ENCODE results near the gene PARP8. TPM values are rescaled to one million over a fixed set of nuclear protein-coding genes. Genes with fewer than 3 reads are reported as not detected.

PARP8 gene
- total and polyA plus RNA-seq, 2 of the 8 experiments (the other 6 are each of a cell fraction or from before 2014, with no cell fraction given): 16.6 to 30.6 TPM

GRCh38 chr5:50700706-50701105 lies 34.3 kb downstream of the PARP8 start:
- Histone ChIP-seq H2AK5ac (ENCODE audit: low read depth, low read length) (no peak overlapping the region), H3K27me3 (replicated peaks in 1 of 4; ENCODE audit: control insufficient read depth in 3 of 4, extremely low read depth in 1 of 4, insufficient read depth in 3 of 4, low read length in 3 of 4) (no peaks in the 10 kb centered on the region), H4K20me1 (replicated peaks in 1 of 2; ENCODE audit: control insufficient read depth in 1 of 2, insufficient read depth in 2 of 2, low read length in 2 of 2) (peaks cover 0 to 10% of the 10 kb centered on the region in 2 experiments), H3K23me2 (ENCODE audit: low read depth, low read length) (no peaks in the 10 kb centered on the region), H3K4ac (replicated peaks; ENCODE audit: insufficient read length, low read depth, low read length) (no peak overlapping the region), H3K4me1 (replicated peaks in 1 of 4; ENCODE audit: control insufficient read depth in 3 of 4, insufficient read depth in 4 of 4, low read length in 3 of 4) (peaks cover 0 to 8% (median 2%) of the 10 kb centered on the region in 4 experiments; a peak in 3 of 7 replicates), H3K56ac (replicated peaks; ENCODE audit: insufficient read length, low read depth, low read length) (no peak overlapping the region), H3K14ac (ENCODE audit: insufficient read length) (no peak overlapping the region), H3K36me3 (ENCODE audit: control insufficient read depth in 2 of 4, insufficient read depth in 4 of 4, low read length in 3 of 4) (no peaks in the 10 kb centered on the region), H3K4me3 (ENCODE audit: extremely low read depth in 1 of 4, insufficient read depth in 2 of 4, low read depth in 3 of 4, low read length in 4 of 4) (no peak overlapping the region), H3K79me2 (ENCODE audit: control insufficient read depth in 1 of 2, insufficient read depth in 2 of 2, low read length in 2 of 2) (peaks cover 0 to 98% of the 10 kb centered on the region in 2 experiments; a peak in 2 of 4 replicates), H3K27ac (ENCODE audit: low read depth, low read length) (no peak overlapping the region), H3K9me3 (ENCODE audit: insufficient read depth in 2 of 2, low read depth in 1 of 2, low read length in 1 of 2) (no peaks in the 10 kb centered on the region), H3K9ac (replicated peaks in 1 of 4; ENCODE audit: extremely low read depth in 1 of 4, low read depth in 3 of 4, low read length in 3 of 4) (no peak overlapping the region), H3K4me2 (ENCODE audit: insufficient read depth in 1 of 2, low read depth in 2 of 2, low read length in 2 of 2) (no peak overlapping the region), H2BK120ac (replicated peaks; ENCODE audit: low read depth, low read length) (no peak overlapping the region), H4K5ac (ENCODE audit: insufficient read length, low read depth, low read length) (no peak overlapping the region), H3K18ac (ENCODE audit: extremely low read depth, low read length) (no peak overlapping the region), H4K91ac (replicated peaks; ENCODE audit: insufficient read length, low read length) (no peak overlapping the region), H3K23ac (ENCODE audit: insufficient read length) (no peak overlapping the region), H2AFZ (ENCODE audit: low read length) (no peak overlapping the region), H2BK20ac (ENCODE audit: low read length) (no peak overlapping the region), H2BK5ac (ENCODE audit: low read depth, low read length) (no peak overlapping the region), H2BK12ac (ENCODE audit: low read depth, low read length) (no peak overlapping the region), H4K8ac (ENCODE audit: extremely low read depth, insufficient read depth, low read length) (no peak overlapping the region), H2BK15ac (ENCODE audit: low read length) (no peak overlapping the region), H3K79me1 (ENCODE audit: low read depth, low read length) (peaks cover 2% of the 10 kb centered on the region; the same call in 1 of the 2 replicates)
- no peak for DNase-seq (ENCODE audit: low read depth in 1 of 2, low spot score in 2 of 2)
- POLR2A ChIA-PET (ENCODE audit: partially characterized antibody): no interaction called here
- WGBS, 2 experiments (ENCODE audit: extremely low coverage in 1 of 2, insufficient coverage in 1 of 2, insufficient read length in 1 of 2, insufficient replicate concordance in 2 of 2, low coverage in 1 of 2, low lambda C conversion rate in 2 of 2, missing lambda C conversion rate in 1 of 2): 87% methylated on average over 4 of the region's 4 CpGs; no CpG with 5 or more reads in 1 of the 2 experiments
- CTCF ChIA-PET (ENCODE audit: partially characterized antibody): no interaction called here
- no peak for FAIRE-seq
- no peak for TF ChIP-seq ASH2L (IDR thresholded peaks at IDR 0.05; ENCODE audit: low read length)
- TF ChIP-seq RNF2 (IDR thresholded peaks at IDR 0.05; ENCODE audit: borderline replicate concordance, low read depth, low read length, missing control alignments, poor library complexity, severe bottlenecking): no peak
- TF ChIP-seq SP1 (IDR thresholded peaks at IDR 0.05; ENCODE audit: low read depth, low read length): no peak
- TF ChIP-seq GTF2F1 (IDR thresholded peaks at IDR 0.05; ENCODE audit: borderline replicate concordance, low read depth, low read length): no peak
- no peak for TF ChIP-seq KDM1A (IDR thresholded peaks at IDR 0.05; ENCODE audit: borderline replicate concordance, low read length)
- no peak for TF ChIP-seq JUND (IDR thresholded peaks at IDR 0.05; ENCODE audit: low read length)
- TF ChIP-seq RXRA (IDR thresholded peaks at IDR 0.05; ENCODE audit: insufficient read depth, low read depth, low read length): no peak
- TF ChIP-seq PHF8 (conservative IDR thresholded peaks at IDR 0.05; ENCODE audit: low read depth, low read length): no peak
- no peak for TF ChIP-seq RAD21 (IDR thresholded peaks at IDR 0.05 in 1 of 2, conservative IDR thresholded peaks at IDR 0.05 in 1 of 2; ENCODE audit: low read depth in 2 of 2, low read length in 2 of 2)
- TF ChIP-seq CTBP2 (IDR thresholded peaks at IDR 0.05; ENCODE audit: borderline replicate concordance, insufficient read depth, insufficient read length, low read length): no peak
- TF ChIP-seq TAF7 (optimal IDR thresholded peaks at IDR 0.05; ENCODE audit: borderline replicate concordance, low read depth, low read length): no peak
- no peak for TF ChIP-seq CHD2 (IDR thresholded peaks at IDR 0.05; ENCODE audit: low read length)
- no peak for TF ChIP-seq KDM4A (IDR thresholded peaks at IDR 0.05; ENCODE audit: low read depth, low read length, severe bottlenecking)
- TF ChIP-seq MAFK (IDR thresholded peaks at IDR 0.05; ENCODE audit: low read depth, low read length): no peak

Measured in H1 (cell line).